ENCODE results near the gene ISG20. TPM values are rescaled to one million over a fixed set of nuclear protein-coding genes. Genes with fewer than 3 reads are reported as not detected.

The ISG20 gene
- total and polyA plus RNA-seq, 4 donors = 6.8 to 36.5 (median 14.3) TPM

DNA sequence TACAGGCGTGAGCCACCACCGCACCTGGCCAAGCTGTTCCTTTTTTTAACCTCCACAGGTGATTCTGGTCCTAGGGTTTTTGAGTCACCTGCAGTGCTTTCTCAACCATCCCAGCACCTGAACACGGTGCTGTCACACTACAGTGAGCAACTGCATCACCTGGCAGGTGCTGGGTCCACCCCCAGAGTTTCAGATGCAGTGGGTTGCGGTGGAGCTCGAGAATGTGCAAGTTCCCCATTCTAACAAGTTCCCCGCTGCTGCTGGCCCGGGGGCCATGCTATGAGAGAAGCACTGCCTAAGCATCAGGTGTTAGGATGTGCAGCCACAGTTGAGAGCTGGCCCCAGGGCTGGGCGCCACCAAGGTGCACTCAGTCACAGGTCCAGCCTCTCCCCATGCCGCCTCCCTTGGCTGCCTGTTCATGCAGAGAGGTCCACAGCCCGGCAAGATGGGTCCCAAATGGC lies 18.0 kb downstream of the ISG20 start (continued):
- TF ChIP-seq GABPA (IDR thresholded peaks at IDR 0.05 in 1 of 2, conservative IDR thresholded peaks at IDR 0.05 in 1 of 2) (no peak), FOXA1 (IDR thresholded peaks at IDR 0.05) (no peak)

DNA sequence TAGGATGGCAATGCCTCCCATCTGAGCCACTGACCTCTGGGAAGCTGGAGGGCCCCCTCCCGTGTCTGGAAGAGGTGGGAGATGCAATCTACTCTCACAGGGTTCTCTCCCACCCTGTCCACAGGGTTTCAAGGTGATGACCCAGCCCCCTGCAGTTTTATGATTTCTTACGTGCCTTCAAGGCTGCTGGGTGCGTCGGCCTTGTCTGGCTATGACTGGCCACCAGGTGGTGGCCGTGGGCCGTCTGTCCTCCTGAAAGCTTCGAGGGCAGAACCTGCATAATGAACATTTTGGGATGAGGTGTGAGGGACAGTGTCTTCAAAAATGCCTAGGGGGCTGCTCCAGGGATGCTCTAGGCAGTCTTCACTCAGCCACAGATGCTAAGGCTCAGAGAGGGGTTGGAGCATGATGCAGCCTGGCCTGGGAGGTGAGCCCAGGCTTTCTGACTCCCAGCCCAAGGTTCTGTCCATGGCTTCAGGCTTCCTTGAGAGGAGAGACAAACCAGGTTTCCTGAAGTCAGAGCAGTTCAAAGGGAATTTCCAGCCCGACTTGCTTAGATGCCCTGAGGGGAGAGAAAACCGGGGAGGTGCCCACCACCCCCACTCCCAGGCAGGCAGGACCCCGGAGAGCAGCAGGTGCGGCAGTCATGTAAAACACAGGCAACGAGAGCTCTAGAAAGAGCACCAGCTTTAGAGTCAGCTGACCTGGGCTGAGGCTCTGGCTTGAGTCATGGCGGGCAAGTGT lies 18.7 kb downstream of the ISG20 start:
- no peaks in the 10 kb centered on the region for H3K9me3 ChIP-seq (ENCODE audit: control insufficient read depth in 4 of 4, low read length in 3 of 4)
- H3K27ac ChIP-seq (ENCODE audit: low read depth in 1 of 2, low read length in 2 of 2) = no peak overlapping the region
- H3K4me3 ChIP-seq (ENCODE audit: low read depth in 1 of 3, low read length in 3 of 3) = no peak overlapping the region
- DNase-seq (ENCODE audit: low spot score) = no peak
- H3K27me3 ChIP-seq (ENCODE audit: control insufficient read depth in 4 of 4, insufficient read depth in 4 of 4, low read length in 3 of 4) = no peaks in the 10 kb centered on the region
- 34% methylated on average over 13 of the region's 13 CpGs for WGBS
- peak; percentile 74 to 86 for TF ChIP-seq RAD21 (IDR thresholded peaks at IDR 0.05)
- TF ChIP-seq YY1 (IDR thresholded peaks at IDR 0.05) = no peak
- TF ChIP-seq, protein P1, sequence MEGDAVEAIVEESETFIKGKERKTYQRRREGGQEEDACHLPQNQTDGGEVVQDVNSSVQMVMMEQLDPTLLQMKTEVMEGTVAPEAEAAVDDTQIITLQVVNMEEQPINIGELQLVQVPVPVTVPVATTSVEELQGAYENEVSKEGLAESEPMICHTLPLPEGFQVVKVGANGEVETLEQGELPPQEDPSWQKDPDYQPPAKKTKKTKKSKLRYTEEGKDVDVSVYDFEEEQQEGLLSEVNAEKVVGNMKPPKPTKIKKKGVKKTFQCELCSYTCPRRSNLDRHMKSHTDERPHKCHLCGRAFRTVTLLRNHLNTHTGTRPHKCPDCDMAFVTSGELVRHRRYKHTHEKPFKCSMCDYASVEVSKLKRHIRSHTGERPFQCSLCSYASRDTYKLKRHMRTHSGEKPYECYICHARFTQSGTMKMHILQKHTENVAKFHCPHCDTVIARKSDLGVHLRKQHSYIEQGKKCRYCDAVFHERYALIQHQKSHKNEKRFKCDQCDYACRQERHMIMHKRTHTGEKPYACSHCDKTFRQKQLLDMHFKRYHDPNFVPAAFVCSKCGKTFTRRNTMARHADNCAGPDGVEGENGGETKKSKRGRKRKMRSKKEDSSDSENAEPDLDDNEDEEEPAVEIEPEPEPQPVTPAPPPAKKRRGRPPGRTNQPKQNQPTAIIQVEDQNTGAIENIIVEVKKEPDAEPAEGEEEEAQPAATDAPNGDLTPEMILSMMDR (IDR thresholded peaks at IDR 0.05; ENCODE audit: low read depth, low read length, missing input control) = peak; percentile 49
- H3K9ac ChIP-seq (ENCODE audit: low read depth in 1 of 2, low read length in 2 of 2) = no peak overlapping the region
- H3K4me1 ChIP-seq (ENCODE audit: control insufficient read depth in 4 of 4, insufficient read depth in 4 of 4, low read length in 3 of 4) = peaks cover 0 to 2% (median 0%) of the 10 kb centered on the region in 4 donors
- no peaks in the 10 kb centered on the region for H3K36me3 ChIP-seq (ENCODE audit: control insufficient read depth in 4 of 4, insufficient read depth in 3 of 4, low read depth in 1 of 4, low read length in 3 of 4)

DNA sequence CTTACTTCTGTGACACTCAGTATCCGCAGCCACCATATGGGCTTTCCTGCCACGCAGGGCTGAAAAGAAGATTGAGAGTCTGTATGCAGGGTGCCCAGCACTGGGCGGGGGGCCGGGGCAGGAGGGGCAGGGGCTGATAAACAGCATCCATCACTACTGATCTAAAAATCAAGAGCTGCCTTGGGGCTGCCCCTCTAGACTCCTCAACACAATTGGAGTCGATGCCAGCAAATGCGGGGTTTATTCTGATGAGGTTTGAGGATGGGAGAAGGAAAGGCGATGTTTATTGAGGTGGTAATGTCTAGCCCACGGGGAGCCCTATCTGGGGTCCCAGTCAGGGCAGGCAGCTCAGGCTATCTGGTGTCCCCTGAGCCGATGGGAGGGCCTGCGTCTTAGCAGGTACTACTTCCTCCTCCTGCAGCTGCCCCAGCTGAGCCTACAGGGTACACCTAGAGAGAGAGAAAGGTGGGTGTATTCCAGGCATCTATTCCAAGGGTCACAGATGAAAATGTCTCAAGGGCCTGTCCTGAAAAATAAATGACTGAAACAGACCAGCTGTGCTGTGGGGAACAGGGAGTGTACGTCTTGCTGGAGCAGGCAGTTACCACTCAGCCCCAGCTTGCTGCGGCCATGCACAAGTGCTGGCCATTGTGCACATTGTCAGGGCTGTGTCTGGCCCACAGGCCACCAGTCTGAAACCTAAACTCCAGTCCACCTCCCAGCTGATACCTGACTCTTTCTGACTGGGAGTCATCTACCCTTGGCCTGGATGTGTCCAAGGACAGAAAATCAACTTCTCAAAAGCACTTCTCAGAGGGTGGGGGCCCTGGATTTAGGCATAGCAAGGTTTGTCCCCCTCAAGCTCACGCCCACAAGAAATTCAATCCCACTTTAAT lies 19.5 kb downstream of the ISG20 start:
- TF ChIP-seq, protein P2, sequence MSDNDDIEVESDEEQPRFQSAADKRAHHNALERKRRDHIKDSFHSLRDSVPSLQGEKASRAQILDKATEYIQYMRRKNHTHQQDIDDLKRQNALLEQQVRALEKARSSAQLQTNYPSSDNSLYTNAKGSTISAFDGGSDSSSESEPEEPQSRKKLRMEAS (IDR thresholded peaks at IDR 0.05) = no peak
- TF ChIP-seq, protein P3, sequence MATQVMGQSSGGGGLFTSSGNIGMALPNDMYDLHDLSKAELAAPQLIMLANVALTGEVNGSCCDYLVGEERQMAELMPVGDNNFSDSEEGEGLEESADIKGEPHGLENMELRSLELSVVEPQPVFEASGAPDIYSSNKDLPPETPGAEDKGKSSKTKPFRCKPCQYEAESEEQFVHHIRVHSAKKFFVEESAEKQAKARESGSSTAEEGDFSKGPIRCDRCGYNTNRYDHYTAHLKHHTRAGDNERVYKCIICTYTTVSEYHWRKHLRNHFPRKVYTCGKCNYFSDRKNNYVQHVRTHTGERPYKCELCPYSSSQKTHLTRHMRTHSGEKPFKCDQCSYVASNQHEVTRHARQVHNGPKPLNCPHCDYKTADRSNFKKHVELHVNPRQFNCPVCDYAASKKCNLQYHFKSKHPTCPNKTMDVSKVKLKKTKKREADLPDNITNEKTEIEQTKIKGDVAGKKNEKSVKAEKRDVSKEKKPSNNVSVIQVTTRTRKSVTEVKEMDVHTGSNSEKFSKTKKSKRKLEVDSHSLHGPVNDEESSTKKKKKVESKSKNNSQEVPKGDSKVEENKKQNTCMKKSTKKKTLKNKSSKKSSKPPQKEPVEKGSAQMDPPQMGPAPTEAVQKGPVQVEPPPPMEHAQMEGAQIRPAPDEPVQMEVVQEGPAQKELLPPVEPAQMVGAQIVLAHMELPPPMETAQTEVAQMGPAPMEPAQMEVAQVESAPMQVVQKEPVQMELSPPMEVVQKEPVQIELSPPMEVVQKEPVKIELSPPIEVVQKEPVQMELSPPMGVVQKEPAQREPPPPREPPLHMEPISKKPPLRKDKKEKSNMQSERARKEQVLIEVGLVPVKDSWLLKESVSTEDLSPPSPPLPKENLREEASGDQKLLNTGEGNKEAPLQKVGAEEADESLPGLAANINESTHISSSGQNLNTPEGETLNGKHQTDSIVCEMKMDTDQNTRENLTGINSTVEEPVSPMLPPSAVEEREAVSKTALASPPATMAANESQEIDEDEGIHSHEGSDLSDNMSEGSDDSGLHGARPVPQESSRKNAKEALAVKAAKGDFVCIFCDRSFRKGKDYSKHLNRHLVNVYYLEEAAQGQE (IDR thresholded peaks at IDR 0.05) = no peak
- TF ChIP-seq GABPA (IDR thresholded peaks at IDR 0.05 in 1 of 2, conservative IDR thresholded peaks at IDR 0.05 in 1 of 2) (no peak), JUND (IDR thresholded peaks at IDR 0.05) (no peak), RXRA (IDR thresholded peaks at IDR 0.05) (no peak), NR2F2 (IDR thresholded peaks at IDR 0.05) (no peak), EGR1 (IDR thresholded peaks at IDR 0.05; ENCODE audit: low read depth in 2 of 2) (no peak), SP1 (IDR thresholded peaks at IDR 0.05) (no peak), TAF1 (conservative IDR thresholded peaks at IDR 0.05) (no peak)
- Histone ChIP-seq H3K36me3 (ENCODE audit: control insufficient read depth in 4 of 4, insufficient read depth in 3 of 4, low read depth in 1 of 4, low read length in 3 of 4) (no peaks in the 10 kb centered on the region), H3K9me3 (ENCODE audit: control insufficient read depth in 4 of 4, low read length in 3 of 4) (no peaks in the 10 kb centered on the region), H3K27ac (ENCODE audit: low read depth in 1 of 2, low read length in 2 of 2) (no peak overlapping the region), H3K27me3 (ENCODE audit: control insufficient read depth in 4 of 4, insufficient read depth in 4 of 4, low read length in 3 of 4) (no peaks in the 10 kb centered on the region), H3K4me1 (ENCODE audit: control insufficient read depth in 4 of 4, insufficient read depth in 4 of 4, low read length in 3 of 4) (peaks cover 0 to 2% (median 0%) of the 10 kb centered on the region in 4 donors), H3K9ac (ENCODE audit: low read depth in 1 of 2, low read length in 2 of 2) (no peak overlapping the region), H3K4me3 (ENCODE audit: low read depth in 1 of 3, low read length in 3 of 3) (no peak overlapping the region)
- DNase-seq (ENCODE audit: low spot score) = no peak
- 84% methylated on average over 13 of the region's 13 CpGs for WGBS
